RKO (cell line): Measurements from ENCODE around the gene SLC1A1.

Experiments used
- DNase-seq: peaks from one replicate; pipeline ENCODE4 v3.0.0-alpha.2; 2016; ENCODE audit warnings: low spot score

Gene SLC1A1

GRCh38 chr9:4489919-4490704 is at the start of gene SLC1A1:
TSS of gene SLC1A1 (plus strand) at chr9:4490468. CDS start at chr9:4490680, 212 bp downstream.
- peak; percentile 68 for DNase-seq

- DNase-seq = no peak
Measured at GRCh38 chr9:4442806-4443205, 47.5 kb upstream of the SLC1A1 start.

GRCh38 chr9:4443439-4443838 is 46.8 kb upstream of the SLC1A1 start:
- DNase-seq = no peak

- no peak for DNase-seq
Measured at GRCh38 chr9:4461437-4461836, 28.8 kb upstream of the SLC1A1 start.

- no peak for DNase-seq
Measured at GRCh38 chr9:4463824-4464223, 26.4 kb upstream of the SLC1A1 start.

GRCh38 chr9:4464911-4465513 is 25.3 kb upstream of the SLC1A1 start:
- DNase-seq = no peak

- no peak for DNase-seq
Measured at GRCh38 chr9:4465910-4466309, 24.4 kb upstream of the SLC1A1 start.

GRCh38 chr9:4475301-4475700 is 15.0 kb upstream of the SLC1A1 start:
- DNase-seq = no peak

GRCh38 chr9:4486176-4486575 is 4.1 kb upstream of the SLC1A1 start:
- DNase-seq = no peak

GRCh38 chr9:4489562-4489918 is 728 bp upstream of the SLC1A1 start:
- peak; percentile 55 for DNase-seq

- DNase-seq = peak; percentile 26
Measured at GRCh38 chr9:4490705-4491625, 697 bp downstream of the SLC1A1 start.

GRCh38 chr9:4491626-4491975 is 1.3 kb downstream of the SLC1A1 start:
- DNase-seq = no peak

- peak; percentile 53 for DNase-seq
Measured at GRCh38 chr9:4494332-4494731, 4.1 kb downstream of the SLC1A1 start.

- no peak for DNase-seq
Measured at GRCh38 chr9:4494806-4495205, 4.5 kb downstream of the SLC1A1 start.

GRCh38 chr9:4495537-4495936 is 5.3 kb downstream of the SLC1A1 start:
- DNase-seq = no peak

GRCh38 chr9:4496497-4496896 is 6.2 kb downstream of the SLC1A1 start:
- no peak for DNase-seq

- DNase-seq = no peak
Measured at GRCh38 chr9:4497395-4497794, 7.1 kb downstream of the SLC1A1 start.

GRCh38 chr9:4497855-4498254 is 7.6 kb downstream of the SLC1A1 start:
- DNase-seq = peak; percentile 54

- DNase-seq = no peak
Measured at GRCh38 chr9:4499917-4500316, 9.6 kb downstream of the SLC1A1 start.

GRCh38 chr9:4501147-4501507 is 10.9 kb downstream of the SLC1A1 start:
- DNase-seq = no peak

GRCh38 chr9:4502444-4502843 is 12.2 kb downstream of the SLC1A1 start:
- no peak for DNase-seq

GRCh38 chr9:4503103-4503502 is 12.8 kb downstream of the SLC1A1 start:
- DNase-seq = no peak

- DNase-seq = no peak
Measured at GRCh38 chr9:4504250-4504649, 14.0 kb downstream of the SLC1A1 start.
